HG03175 (cell line): ENCODE measurements around the gene MYO7A.
"Not testable (repeated sequence)": the region's sequence is repeated elsewhere in the genome, so short reads cannot be mapped to it uniquely, and the experiment has no call there.

Experiments
- ATAC-seq: cut with Tn5 transposase; IDR thresholded peaks from one replicate; pipeline ENCODE4 v1.9.1; 2021; ENCODE audit warnings: mild to moderate bottlenecking, moderate library complexity; ENCODE audit not compliant: unreplicated experiment

The MYO7A gene

GRCh38 chr11:77092382-77092781 is 35.7 kb upstream of the MYO7A start:
- no peak for ATAC-seq

GRCh38 chr11:77093056-77093891 is 34.8 kb upstream of the MYO7A start:
- no peak for ATAC-seq

- no peak for ATAC-seq
These were observed 33.8 kb upstream of the MYO7A start for GRCh38 chr11:77093987-77094840.

- ATAC-seq = no peak
These were observed 33.1 kb upstream of the MYO7A start for GRCh38 chr11:77094841-77095365.

- ATAC-seq = no peak
These were observed 32.2 kb upstream of the MYO7A start for GRCh38 chr11:77095551-77096490.

- no peak for ATAC-seq
These were observed 31.4 kb upstream of the MYO7A start for GRCh38 chr11:77096591-77097019.

GRCh38 chr11:77097180-77097579 is 30.9 kb upstream of the MYO7A start:
- not testable (repeated sequence) for ATAC-seq

GRCh38 chr11:77100166-77101042 is 27.6 kb upstream of the MYO7A start:
- no peak for ATAC-seq

GRCh38 chr11:77101043-77101537 is 27.0 kb upstream of the MYO7A start:
- no peak for ATAC-seq

GRCh38 chr11:77102246-77103210 is 25.5 kb upstream of the MYO7A start, which contains the start of gene OMP:
TSS of gene OMP (plus strand) at chr11:77102840. CDS start at chr11:77102840, 0 bp downstream.
- no peak for ATAC-seq

- ATAC-seq = no peak
These were observed 24.7 kb upstream of the MYO7A start for GRCh38 chr11:77103319-77103718.

GRCh38 chr11:77104727-77105126 is 23.3 kb upstream of the MYO7A start:
- no peak for ATAC-seq

GRCh38 chr11:77106321-77106720 is 21.7 kb upstream of the MYO7A start:
- no peak for ATAC-seq

- no peak for ATAC-seq
These were observed 21.3 kb upstream of the MYO7A start for GRCh38 chr11:77106759-77107158.

- no peak for ATAC-seq
These were observed 20.1 kb upstream of the MYO7A start for GRCh38 chr11:77107950-77108349.

GRCh38 chr11:77108436-77108835 is 19.6 kb upstream of the MYO7A start:
- ATAC-seq = no peak

GRCh38 chr11:77109236-77110019 is 18.6 kb upstream of the MYO7A start:
- ATAC-seq = no peak
